Lung (tissue), 12 donors: ENCODE measurements around the gene SLF1. TPM values are rescaled to one million over a fixed set of nuclear protein-coding genes. Genes with fewer than 3 reads are reported as not detected.

Experiments
- ATAC-seq: fragments of 200-7000 bp; cut with Tn5 transposase; one replicate; pipeline ENCODE4 v1.9.1; 2020; ENCODE audit warnings: moderate number of reproducible peaks; ENCODE audit not compliant: insufficient read depth, low FRiP score
- DNase-seq, 3 donors: peaks; one replicate each; pipeline ENCODE4 v3.0.0-alpha.2; 2013 to 2017
- H3K27ac ChIP-seq, 2 donors: one replicate each; pipeline ENCODE4 v1.5.1; 2013; ENCODE audit warnings: mild to moderate bottlenecking in 2 of 2, moderate library complexity in 2 of 2, control low read depth in 1 of 2, inconsistent platforms in 1 of 2, low read depth in 1 of 2, low read length in 1 of 2
- H3K27me3 ChIP-seq, 3 donors: one replicate each; pipeline ENCODE4 v1.5.1; 2013; ENCODE audit warnings: low read length in 2 of 3; ENCODE audit not compliant: control insufficient read depth in 3 of 3, insufficient read depth in 3 of 3
- H3K36me3 ChIP-seq, 4 donors: one replicate each; pipeline ENCODE4 v1.5.1; 2013; ENCODE audit warnings: low read length in 4 of 4, mild to moderate bottlenecking in 1 of 4, moderate library complexity in 1 of 4; ENCODE audit not compliant: control insufficient read depth in 4 of 4, insufficient read depth in 4 of 4
- H3K4me1 ChIP-seq, 5 donors: one replicate each; pipeline ENCODE4 v1.5.1; 2013; ENCODE audit warnings: low read length in 5 of 5, mild to moderate bottlenecking in 2 of 5, moderate library complexity in 1 of 5; ENCODE audit not compliant: control insufficient read depth in 5 of 5, insufficient read depth in 5 of 5
- H3K4me3 ChIP-seq: one replicate; pipeline ENCODE4 v1.5.1; 2013; ENCODE audit warnings: mild to moderate bottlenecking, control low read depth, moderate library complexity
- H3K9ac ChIP-seq, 2 donors: one replicate each; pipeline ENCODE4 v1.5.1; 2013; ENCODE audit warnings: low read length in 2 of 2, control low read depth in 1 of 2; ENCODE audit not compliant: insufficient read depth in 1 of 2
- H3K9me3 ChIP-seq, 4 donors: one replicate each; pipeline ENCODE4 v1.5.1; 2013; ENCODE audit warnings: low read length in 3 of 4, mild to moderate bottlenecking in 1 of 4, moderate library complexity in 1 of 4; ENCODE audit not compliant: control insufficient read depth in 4 of 4, insufficient read depth in 3 of 4
- WGBS, 2 donors: extraction: QIAGEN DNeasy Blood & Tissue Kit; methylation state at CpG; one replicate each; pipeline ENCODE4 v1.1.7; 2013; 5-methylcytosine and 5-hydroxymethylcytosine counted together
- polyA plus RNA-seq, 2 donors: library from polyadenylated mRNA; stranded (reverse); fragments of 200-250 nt; gene quantifications; one replicate each; pipeline ENCODE4 v1.2.1, GENCODE V29; 2013
- total RNA-seq, 2 donors: library from RNA; depleted of rRNA in 1 of 2; stranded (reverse); fragments of >200 nt in 1 of 2; gene quantifications; one replicate each; pipeline ENCODE4 v1.2.1, GENCODE V29; 2014 to 2021
- TF ChIP-seq, protein P1 (sequence below): IDR thresholded peaks from 2 replicates; pipeline ENCODE4 v1.5.1; 2012; ENCODE audit warnings: mild to moderate bottlenecking; ENCODE audit errors: control extremely low read depth, extremely low read depth
- donor health status: control.
- donor health status: control.
- donor health status: Bipolar disorder and iron deficiency.
- donor health status: healthy.
- donor health status: DM: yes; HTN: yes; CAD: no.

Gene SLF1
- total and polyA plus RNA-seq, 4 donors = 2.1 to 29.5 (median 5.0) TPM

DNA sequence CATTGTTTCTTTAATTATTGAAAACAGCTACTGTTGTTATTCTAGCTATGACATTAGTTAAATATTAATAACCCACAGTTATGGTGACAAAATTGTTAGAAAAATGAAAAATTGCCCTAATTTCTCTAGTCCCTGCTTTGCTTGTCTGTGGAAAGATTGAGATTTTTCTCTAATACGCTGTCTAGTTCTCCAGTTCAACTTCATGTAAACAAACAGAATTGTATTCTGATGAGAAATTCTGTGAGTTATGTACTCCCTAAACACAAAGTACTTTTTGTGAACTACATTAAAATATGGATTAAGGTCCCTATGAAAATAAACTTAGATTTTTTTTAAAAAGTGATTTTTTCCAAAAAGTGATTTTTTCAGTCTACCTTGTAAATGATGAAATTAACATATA is 8.7 kb downstream of the SLF1 start:
- WGBS, 2 donors = 93 to 95% methylated on average over 1 of the region's 1 CpG
- H3K9me3 ChIP-seq = no peaks in the 10 kb centered on the region
- peaks cover 0 to 6% (median 0%) of the 10 kb centered on the region in 5 donors for H3K4me1 ChIP-seq
- DNase-seq (no peak), ATAC-seq (no peak)
- no peaks in the 10 kb centered on the region for H3K27me3 ChIP-seq
- peaks cover 0 to 21% (median 11%) of the 10 kb centered on the region in 4 donors for H3K36me3 ChIP-seq
- H3K27ac ChIP-seq = no peak overlapping the region
- TF ChIP-seq, protein P1, sequence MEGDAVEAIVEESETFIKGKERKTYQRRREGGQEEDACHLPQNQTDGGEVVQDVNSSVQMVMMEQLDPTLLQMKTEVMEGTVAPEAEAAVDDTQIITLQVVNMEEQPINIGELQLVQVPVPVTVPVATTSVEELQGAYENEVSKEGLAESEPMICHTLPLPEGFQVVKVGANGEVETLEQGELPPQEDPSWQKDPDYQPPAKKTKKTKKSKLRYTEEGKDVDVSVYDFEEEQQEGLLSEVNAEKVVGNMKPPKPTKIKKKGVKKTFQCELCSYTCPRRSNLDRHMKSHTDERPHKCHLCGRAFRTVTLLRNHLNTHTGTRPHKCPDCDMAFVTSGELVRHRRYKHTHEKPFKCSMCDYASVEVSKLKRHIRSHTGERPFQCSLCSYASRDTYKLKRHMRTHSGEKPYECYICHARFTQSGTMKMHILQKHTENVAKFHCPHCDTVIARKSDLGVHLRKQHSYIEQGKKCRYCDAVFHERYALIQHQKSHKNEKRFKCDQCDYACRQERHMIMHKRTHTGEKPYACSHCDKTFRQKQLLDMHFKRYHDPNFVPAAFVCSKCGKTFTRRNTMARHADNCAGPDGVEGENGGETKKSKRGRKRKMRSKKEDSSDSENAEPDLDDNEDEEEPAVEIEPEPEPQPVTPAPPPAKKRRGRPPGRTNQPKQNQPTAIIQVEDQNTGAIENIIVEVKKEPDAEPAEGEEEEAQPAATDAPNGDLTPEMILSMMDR = no peak
- no peak overlapping the region for H3K4me3 ChIP-seq
- no peak overlapping the region for H3K9ac ChIP-seq

DNA sequence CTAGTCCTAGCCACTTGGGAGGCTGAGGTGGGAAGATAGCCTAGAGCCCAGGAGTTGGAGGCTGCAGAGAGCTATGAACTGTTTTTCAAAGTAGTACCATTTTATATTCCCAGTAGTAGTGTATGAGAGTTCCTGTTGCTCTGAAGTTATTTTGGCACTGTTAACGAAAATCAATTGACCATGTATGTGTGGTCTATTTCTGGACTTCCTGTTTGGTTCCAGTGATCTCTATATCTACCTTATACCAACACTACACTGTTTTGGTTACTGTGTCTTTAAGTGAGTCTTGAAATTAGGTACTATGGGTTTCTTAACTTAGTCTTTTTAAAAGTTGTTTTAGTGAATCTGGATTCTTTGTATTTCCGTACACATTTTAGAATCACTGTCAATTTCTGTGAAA is 13.6 kb downstream of the SLF1 start:
- DNase-seq (no peak), ATAC-seq (no peak)
- WGBS, 2 donors = 73 to 77% methylated on average over 2 of the region's 2 CpGs
- Histone ChIP-seq H3K27ac (no peak overlapping the region), H3K4me1 (no peaks in the 10 kb centered on the region), H3K27me3 (no peaks in the 10 kb centered on the region), H3K4me3 (no peak overlapping the region), H3K9me3 (peaks cover 0 to 6% (median under 1%) of the 10 kb centered on the region in 4 donors), H3K36me3 (peaks cover 2 to 36% (median 11%) of the 10 kb centered on the region in 4 donors), H3K9ac (no peak overlapping the region)
- TF ChIP-seq, protein P1 = no peak

DNA sequence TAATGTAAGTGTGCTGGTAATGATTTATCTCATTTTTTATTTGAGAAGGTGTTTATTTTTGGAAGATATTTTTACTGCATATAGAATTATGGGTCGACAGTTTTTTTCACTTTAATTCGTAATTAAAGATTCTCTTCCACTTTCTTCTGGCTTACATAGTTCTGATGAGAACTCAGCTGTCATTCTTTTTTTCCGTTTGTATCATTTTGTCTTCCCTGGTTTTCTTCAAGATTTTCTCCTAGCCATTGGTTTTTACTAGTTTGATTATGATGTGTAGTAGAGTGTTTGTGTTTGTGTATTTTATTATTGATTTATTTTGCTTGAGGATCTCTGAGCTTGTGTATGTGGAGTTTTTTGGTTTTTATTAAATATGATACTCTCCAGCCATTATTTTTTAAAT is 21.7 kb downstream of the SLF1 start:
- Histone ChIP-seq H3K9ac (no peak overlapping the region), H3K9me3 (peaks cover 0 to 12% (median 8%) of the 10 kb centered on the region in 4 donors), H3K4me3 (no peak overlapping the region), H3K4me1 (no peaks in the 10 kb centered on the region), H3K36me3 (peaks cover 0 to 30% (median 9%) of the 10 kb centered on the region in 4 donors), H3K27ac (no peak overlapping the region), H3K27me3 (no peaks in the 10 kb centered on the region)
- TF ChIP-seq, protein P1 = no peak
- no peak for DNase-seq
- no peak for ATAC-seq
- WGBS, 2 donors = 96% methylated on average over 3 of the region's 3 CpGs

DNA sequence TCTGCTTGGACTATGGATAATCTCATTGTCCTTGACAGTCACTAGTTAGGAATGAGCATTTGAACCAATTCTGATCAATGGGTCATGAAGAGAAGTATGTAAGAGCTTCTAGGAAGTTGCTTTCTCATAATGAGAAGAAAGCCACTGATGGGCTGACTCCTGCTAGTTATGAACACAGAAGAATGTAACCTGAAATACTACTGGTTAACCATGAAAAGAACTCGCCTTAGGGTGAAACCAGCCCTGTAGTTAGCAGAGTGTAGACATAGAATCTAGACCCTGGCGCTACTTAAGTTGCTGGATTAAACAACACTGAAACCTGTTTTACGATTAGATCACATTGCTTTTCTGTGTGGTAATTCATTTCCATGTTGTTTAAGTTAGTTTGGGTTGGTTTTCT is 26.6 kb downstream of the SLF1 start:
- DNase-seq (no peak), ATAC-seq (no peak)
- TF ChIP-seq, protein P1 = no peak
- H3K9ac ChIP-seq = no peak overlapping the region
- 97 to 98% methylated on average over 3 of the region's 3 CpGs for WGBS, 2 donors
- no peaks in the 10 kb centered on the region for H3K27me3 ChIP-seq
- no peak overlapping the region for H3K4me3 ChIP-seq
- no peaks in the 10 kb centered on the region for H3K4me1 ChIP-seq
- peaks cover 0 to 2% (median 0%) of the 10 kb centered on the region in 4 donors for H3K9me3 ChIP-seq
- H3K36me3 ChIP-seq = peaks cover 0 to 3% (median 1%) of the 10 kb centered on the region in 4 donors
- no peak overlapping the region for H3K27ac ChIP-seq
